ENCODE results near the gene NT5DC3.
"Not testable (repeated sequence)": the region's sequence is repeated elsewhere in the genome, so short reads cannot be mapped to it uniquely, and the experiment has no call there.

NT5DC3 gene

DNA sequence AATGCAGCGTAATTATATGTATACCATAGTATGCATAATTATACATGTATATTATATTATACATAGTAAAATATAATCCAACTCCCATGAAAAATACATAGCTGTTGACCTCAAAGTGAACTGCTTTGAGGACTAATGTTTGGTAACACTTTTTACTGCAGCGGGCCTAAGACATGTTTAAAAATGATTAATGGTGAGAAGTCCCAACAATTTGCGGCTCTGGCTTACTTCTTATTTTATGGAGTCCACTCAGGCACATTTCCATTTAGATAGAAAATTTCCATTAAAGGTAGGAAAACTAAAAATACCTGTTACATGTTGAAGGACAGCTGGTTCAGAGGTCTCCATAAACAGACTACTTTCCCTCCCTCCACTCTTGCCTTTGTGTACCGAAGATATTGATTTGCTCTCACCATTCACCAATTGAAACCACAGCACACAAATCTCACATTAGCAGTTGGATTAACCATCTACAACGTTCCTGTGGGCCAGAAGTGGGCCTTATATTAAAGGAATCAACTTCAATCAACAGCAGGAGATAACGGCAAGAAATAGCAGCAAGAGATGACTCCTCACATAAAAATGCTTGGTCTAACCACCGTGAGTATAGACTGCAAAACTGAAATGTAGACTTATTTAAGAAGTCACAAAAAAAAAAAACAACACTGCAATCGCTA is 14.1 kb upstream of the NT5DC3 start:
- no peak for DNase-seq

DNA sequence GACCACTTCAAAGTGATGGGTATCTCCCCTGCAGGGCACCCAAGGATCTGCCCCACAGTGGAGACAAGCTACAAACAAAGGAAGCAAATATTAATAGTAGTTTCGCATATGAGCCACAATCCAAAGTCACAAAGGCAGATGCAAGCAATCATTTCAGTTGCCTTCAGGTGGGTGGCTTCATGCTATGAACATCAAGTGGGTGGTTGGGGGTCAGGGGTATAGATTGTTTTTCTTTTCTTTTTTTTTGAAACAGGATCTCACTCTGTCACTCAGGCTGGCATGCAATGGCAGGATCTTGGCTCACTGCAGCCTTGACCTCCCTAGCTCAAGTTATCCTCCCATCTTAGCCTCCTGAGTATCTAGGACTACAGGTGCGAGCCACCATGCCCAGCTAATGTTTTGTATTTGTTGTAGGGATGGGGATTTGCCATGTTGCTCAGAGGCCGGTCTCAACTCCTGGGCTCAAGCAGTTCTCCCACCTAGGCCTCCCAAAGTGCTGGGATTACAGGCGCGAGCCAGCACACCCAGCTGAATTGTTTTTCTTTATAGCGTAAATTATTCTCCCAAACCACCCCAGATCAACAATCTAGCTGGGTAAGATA is 13.4 kb upstream of the NT5DC3 start:
- no peak for DNase-seq

DNA sequence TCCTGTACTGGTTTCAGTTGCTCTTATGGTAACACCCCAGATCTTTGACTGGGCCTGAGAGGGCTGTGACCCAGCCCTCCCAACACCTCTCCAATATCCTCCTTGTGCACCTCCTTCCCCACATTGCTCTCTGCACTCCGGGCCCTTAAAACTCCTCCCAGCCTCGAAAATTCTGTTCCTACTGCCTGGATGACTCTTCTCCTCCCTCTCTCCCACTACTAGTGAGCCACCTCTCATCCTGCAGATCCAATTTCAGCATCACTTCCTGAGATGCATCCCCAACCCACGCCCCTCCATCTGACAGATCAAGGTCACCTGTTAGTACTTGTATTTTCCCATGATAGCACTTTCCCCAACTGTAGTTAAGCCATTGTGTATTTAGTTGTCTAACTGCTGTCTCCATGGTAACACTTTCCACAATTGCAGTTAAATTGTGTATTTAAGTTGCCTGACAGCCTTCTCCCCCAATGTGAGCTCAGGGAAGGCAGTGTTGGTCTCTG is 11.5 kb upstream of the NT5DC3 start:
- DNase-seq, result no peak

DNA sequence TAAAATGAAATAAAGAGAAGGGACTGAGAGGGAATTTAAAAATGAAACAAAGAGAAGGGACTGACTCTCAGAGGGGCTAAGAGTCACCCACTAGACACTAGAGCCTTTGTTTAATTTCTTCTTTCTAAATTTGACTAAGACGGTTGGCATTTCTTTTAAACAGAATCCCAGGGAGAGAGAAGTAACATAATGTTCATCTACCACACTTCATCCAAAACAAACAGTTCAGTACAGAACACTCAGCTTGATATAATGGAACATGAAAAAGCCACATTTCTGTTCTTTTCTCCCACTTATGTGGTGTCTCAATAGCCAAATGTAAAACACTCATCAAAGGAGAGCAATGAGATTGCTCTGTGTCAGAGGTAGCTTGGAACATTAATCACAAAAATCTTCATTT is 10.1 kb upstream of the NT5DC3 start:
- DNase-seq, result no peak

DNA sequence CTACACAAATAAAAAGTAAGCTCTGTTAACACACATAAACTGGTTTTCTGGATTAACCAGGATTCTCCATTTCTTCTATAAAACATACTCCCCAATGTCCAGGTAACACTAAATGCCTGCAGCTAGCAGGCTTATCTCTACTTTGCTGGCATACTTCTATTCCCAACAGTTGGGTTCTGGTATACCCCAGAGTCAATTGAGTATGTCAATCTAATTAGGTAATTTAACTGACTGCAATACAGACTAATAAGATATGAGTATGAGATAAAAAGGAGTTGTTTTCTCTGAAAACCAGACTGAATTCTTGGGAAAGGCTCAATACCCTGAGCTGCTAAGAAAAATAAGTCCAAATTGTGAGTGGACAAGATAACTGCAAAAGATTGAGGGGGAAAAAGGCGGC is 9.4 kb upstream of the NT5DC3 start:
- DNase-seq, result no peak

DNA sequence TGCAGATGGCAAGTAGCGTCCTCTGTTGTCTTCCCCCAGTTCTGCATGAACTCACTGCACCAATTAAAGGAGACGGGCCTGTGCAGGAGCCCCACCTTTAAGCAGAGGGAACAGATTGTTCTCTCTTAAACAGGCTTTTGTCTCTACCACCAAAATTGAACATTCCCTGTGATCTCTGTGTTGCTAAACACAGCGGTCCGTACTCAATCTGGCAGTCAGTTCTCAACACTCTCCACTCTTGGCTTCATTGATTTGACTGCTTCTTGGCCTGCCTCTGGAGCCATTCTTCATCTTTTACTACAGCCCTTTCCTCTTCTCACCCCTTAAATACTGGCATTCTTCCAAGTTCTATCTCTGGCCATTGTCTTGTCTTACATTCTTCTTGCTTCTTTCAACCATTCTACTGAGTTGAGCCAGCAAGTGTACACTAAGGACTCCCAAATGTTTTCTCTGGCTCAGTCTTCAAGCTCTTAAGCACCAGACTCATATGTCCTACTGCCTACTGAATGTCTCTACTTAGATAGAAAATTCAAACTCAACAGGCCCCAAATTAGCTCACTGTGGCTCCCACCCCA is 8.0 kb upstream of the NT5DC3 start:
- no peak for DNase-seq

DNA sequence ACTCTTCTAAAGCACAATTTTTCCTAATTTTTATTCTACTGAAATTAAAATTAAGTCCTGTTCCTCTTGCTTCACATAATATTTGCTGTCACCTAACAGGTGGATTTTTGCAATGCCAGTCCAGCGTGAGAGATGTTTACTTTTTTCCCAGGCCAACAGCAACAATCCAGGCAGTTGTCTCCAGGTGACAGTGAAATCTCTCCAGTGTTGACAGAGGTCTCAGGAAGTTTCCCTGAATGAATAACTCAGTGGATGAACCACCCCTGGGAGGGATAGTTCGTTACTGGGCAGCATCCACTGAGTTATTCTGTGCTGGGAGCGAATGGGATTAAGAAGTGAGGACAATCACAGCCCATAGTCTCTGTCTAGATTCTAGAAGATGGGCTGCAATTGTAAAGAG is 7.1 kb upstream of the NT5DC3 start:
- DNase-seq, result no peak

DNA sequence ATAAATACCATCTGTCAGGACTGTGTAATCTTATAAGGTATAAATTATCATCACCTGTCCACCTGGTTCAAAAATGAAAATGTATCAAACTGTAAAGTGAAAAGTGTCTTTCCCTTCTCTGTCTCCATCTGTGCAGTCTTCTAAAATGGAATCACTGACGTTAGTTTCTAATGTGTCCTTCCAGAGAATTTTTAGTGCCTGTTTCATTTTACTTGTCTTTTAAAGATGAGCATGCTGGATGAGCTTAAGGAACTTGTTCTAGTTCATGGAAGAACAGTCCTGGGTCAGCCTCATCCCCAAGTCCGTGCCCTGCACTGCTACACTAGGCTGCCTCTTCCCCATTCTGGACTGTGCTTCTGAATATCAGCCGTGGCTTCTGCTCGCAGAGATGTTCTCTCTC is 5.4 kb upstream of the NT5DC3 start:
- no peak for DNase-seq

DNA sequence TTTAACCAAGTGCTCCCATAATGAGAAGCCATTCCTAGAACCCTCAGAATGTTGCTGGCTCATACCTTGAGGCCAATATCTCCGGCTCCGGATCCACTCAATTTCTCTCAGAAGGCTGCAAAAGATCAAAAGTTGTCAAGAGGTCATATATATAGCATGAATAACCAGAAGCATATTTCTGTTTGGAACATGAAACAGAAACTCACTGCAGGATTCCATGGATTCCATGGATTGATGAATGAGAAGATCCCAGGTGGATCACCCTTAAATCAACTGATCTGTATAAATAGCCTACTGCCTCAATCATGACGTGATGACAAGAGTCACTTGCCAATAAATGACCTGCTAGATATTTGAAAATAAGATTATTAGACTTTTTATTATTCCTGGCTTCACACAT is 3.3 kb upstream of the NT5DC3 start:
- no peak for DNase-seq

DNA sequence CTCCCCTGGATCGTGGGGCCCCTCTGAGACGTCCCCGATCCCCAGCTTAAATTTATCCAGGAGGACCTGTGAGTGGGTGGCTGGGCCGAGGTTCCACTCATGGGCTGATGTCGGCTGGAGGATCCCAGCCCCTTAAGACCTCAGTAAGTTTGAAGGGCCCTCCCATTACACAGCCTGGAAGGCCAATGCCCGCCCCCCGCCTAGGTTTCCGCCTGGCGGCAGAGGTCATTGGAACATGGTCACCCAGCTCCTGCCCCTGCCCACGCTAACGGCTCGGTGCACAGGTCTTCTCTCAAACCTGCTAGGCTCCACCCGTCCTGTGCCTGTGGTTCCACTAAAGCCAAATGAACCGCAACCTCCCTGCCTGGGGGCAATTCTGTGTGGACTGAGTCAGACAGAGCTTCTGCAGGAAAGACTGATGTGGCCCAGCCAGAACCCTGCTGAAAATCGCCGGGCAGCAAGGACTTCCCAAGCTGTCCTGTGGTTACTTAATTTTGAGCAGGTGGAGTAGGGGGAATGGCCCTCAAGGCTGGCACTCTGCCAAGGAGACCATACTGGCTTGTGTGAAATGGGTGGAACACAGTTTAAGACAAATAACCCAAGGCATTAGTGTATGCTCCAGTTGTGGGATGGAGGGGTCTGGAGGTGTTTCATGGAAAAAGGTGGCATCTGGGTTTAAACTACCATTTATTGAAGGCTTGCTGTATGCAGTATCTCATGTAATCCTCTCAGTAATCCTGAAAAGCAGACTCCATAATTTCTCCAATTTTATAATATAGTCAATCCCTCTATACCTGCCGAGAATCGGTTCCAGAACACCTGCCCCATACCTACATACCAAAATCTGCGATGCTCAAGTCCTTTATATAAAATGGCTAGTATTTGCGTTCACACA is 903 bp upstream of the NT5DC3 start:
- DNase-seq, result peak; percentile 34 to 40

DNA sequence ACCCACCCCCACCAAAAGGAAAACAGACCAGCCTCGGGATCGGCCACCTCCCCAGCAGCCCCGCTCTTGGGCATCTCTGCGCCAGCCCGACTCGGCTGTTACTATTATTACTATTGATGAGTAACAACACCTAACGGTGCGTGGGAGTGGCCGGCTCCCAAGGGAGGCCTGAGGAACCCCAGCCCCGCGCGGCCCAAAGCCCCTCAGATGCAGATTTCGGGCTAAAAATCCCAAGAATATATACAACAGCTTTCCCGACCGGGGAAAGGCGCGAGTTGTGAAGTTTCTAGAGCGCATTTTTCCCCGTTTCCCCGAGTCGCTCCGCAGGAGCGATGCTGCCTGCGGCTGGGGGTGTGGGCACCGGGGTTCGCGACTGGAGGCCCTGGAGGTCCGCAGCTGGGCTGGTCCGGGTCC is 565 bp downstream of the NT5DC3 start:
- DNase-seq, result peak; percentile 37 to 53

DNA sequence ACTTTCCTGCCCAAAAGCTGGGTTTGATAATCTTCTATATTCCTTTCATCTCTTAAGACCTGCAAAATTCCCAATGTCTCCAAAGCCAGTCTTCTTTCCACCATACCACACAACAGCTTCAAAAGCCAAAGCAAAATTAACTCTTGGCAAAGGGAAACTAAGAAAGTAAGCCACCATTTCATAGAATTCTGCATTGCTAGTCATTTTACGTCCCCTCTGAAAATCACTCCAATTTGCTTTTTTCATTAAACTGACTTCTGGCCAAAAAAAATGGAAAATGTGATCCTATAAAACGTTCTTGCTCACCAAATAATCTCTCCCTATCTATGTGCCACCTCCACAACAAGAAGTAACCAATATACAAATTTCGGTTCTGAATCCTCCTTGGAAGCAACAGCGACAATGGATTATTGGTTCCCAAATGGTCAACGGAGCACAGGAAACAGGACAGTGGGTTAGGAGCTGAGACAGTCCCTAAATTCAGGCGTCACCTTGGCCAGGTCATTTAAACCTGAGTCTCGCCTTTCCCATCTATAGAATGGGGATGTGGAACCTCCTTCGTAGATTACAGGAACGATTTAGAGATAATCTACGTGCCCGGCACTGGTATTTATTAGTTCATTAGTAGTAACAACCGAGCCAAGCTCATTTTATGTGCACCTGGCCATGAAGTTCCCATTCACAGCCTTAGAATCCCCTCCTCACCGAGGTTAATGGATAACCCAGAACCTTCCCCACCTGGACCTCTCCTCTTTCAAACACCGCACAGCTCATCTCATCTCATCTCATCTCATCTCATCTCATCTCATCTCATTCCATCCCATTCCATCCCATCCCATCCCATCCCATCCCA is 1.2 kb downstream of the NT5DC3 start:
- no peak for DNase-seq

DNA sequence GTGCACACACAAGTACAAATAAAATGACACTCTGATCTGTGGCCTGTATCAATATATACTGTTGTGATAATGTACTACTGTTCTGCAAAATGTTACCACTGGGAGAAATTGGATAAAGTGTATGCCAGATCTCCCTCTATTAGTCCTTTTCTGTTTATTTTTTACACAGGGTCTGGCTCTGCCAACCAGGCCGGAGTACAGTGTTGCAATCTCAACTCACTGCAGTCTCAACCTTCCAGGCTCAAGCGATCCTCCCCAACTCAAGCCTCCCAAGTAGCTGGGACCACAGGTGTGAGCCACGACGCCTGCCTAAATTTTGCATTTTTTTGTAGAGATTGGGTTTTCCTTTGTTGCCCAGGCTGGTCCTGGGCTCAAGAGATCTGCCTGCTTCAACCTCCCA is 1.9 kb downstream of the NT5DC3 start:
- DNase-seq, result no peak

DNA sequence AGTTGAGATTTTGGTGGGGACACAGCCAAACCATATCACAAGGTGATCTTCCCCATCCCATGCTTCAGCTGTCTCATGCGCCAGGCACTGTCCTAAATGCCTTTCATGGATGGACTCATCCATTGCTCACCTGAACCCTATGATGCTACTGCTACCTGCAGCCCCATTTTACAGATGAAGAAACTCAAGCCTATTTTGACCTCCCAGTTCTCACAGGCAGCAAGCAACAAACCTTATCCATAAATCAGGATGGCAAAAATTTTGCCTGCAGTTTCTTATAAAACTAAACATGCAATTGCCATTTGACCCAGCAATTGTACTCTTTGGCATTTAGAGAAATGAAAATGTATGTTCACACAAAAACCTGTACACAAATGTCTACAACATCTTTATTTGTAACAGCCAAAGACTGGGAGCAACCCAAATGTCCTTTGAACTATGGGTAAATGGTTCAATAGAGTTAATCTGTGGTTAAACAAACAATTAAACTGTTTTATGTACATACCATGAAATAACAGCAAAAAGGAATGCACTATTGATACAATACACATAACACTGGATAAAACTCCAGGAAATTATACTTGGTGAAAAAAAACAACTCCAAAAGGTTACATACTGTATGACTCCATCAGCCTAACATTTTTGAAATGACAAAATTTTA is 2.6 kb downstream of the NT5DC3 start:
- no peak for DNase-seq

DNA sequence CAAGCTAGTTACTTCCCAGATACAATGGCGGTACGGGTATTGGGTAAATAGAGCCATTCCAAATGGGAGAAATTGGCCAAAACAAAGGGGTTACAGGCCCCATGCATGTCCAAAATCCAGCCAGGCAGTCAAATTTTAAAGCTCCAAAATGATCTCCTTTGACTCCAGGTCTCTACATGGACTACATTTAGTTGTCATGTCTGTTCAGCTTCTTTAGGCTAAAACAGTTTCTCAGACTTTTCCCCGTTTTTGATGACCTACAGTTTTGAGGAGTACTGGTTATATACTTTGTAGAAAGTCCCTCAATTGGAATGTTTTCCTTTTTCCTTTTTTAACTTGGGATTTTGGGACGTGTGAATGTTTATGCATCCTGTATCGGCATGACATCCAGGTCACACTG is 4.7 kb downstream of the NT5DC3 start:
- DNase-seq, result no peak

DNA sequence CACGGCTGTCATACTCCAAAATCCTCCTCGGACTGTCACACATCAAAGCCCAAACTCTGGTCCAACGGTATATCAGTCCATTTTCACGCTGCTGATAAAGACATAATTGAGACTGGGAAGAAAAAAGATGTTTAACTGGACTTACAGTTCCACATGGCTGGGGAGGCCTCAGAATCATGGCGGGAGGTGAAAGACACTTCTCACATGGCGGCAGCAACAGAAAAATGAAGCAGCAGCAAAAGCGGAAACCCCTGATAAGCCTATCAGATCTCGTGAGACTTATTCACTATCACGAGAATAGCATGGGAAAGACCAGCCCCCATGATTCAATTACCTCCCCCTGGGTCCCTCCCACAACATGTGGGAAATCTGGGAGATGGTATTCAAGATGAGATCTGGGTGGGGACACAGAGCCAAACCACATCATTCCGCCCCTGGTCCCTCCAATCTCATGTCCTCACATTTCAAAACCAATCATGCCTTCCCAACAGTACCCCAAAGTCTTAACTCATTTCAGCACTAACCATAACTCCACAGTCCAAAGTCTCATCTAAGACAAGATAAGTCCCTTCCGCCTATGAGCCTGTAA is 5.2 kb downstream of the NT5DC3 start:
- DNase-seq, result not testable (repeated sequence)

DNA sequence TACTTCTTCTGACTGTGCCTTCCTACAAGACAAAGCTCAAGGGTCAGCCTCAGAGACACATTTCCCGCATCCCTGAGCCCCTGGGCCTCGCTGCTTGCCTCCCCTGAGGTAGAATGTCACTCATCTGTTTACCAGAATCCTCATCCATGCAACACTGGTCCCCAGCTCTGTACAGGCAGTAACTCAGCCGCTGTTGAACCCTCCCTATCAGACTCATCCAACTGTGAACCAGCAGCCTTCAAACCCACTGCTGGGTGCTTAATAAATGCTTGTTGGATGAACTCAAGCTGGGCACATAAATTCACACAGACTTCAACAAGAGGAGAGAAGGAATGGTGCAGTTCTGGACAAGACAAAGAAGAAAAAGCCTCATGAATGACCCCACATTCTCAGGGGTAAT is 6.1 kb downstream of the NT5DC3 start:
- DNase-seq, result no peak

DNA sequence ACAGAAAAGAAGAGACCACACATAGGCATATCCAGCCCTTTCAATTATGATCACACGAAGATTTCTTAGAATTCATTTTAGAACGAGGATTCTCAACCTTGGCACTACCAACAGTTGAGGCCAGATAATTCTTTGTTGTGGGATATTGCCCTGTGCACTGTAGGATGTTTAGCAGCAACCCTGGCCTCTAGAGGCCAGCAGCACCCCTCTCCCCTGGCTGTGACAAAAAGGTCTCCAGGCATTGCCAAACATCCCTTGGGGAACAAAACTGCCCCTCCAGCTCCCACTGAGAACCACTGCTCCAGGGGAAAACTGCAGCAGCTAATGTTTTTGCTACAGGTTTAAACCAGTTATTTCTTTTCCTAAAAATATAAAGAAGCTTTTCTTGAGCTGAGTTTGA is 7.1 kb downstream of the NT5DC3 start:
- no peak for DNase-seq

DNA sequence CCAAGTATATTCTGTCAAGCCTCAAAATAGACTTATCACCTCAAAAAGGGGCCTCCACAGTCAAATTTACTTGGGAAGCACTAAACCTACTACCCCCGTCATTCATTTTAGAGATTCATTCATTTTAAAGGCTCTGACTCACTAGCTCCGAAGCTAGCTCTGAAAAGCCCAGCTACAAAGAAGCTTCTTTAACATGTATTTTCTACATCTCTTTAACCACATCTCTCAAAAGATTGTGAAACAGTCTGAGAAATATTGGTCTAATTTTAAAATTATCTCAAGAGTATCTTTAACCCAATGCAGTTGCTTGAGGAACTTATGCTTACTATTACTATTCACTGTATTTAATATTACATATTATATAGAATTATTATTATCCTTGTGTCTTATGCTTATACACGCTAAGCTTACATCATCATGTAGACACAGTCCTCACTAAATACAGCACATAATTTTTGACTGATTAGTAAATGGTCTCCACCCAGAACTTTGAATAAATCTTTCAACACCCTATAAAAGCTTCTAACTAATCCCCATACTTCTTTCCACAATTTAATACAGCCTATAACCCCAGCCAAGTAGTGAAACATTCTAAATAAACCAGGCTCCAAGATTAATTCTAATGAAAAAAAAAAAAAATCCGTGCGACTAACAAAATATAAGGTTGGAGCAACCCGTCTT is 7.8 kb downstream of the NT5DC3 start:
- no peak for DNase-seq

DNA sequence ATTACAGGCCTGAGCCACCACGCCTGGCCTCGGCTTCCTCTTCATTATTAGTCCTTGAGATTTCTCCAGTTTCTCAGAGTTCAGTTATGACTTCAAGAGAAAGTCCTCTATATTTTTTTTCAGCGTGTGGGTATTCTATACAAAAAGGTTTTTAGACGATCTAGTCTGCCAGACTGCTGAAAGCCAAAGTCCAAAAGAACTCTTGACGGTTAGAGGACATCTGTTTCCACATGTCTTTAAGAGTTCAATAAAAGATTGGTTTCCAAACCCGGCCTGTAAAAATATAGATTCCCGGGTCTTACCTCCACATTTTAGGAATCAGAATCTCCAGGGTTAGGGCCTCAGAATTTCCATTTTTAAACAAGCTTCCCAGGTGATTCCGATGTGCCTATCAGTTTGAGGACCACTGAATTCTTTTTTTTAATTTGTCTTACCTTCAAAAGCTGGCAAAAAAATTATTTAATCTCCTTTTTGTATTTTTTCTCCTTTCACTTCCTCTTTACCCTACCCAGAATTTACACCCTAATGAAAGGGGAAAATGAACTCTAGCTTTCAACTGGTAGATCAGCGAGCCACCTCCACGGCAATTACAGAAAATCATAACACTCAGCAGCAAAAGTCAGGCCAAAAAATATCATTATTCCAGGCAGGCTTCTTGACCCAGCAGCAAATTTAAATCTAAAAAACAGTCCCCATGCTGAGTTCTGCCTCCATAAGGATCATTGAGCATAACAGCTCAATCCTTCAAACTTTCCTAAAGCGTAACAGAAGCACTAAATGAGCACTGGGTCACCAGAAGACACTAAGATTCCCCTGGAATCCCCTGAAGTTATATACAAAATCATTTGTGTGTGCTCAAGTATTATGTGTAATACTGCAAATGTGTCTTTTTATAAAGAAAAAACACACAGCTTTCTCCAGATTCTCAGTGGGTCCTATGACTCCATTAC is 8.7 kb downstream of the NT5DC3 start:
- DNase-seq, result no peak

Measured in activated CD4-positive, alpha-beta T cell treated with anti-CD3 and anti-CD28 coated beads, Interleukin-2, amount 50 U/mL, for 48 hours (primary cell).